Measurements from ENCODE around the gene YBEY. TPM values are rescaled to one million over a fixed set of nuclear protein-coding genes. Genes with fewer than 3 reads are reported as not detected.

Gene YBEY
- total RNA-seq, 1 experiment from 2014 or later: 38.5 TPM

- Histone ChIP-seq H3K27ac (ENCODE audit: low read length) (no peak overlapping the region), H2AFZ (ENCODE audit: low read length) (no peak overlapping the region), H3K4me2 (ENCODE audit: low read depth, low read length, poor library complexity, severe bottlenecking) (no peak overlapping the region), H3K27me3 (ENCODE audit: low read length) (no peaks in the 10 kb centered on the region), H4K20me1 (ENCODE audit: insufficient read depth, low read depth, low read length) (peaks cover 4% of the 10 kb centered on the region; the same call in 1 of the 2 replicates), H3K9me3 (ENCODE audit: low read length) (no peaks in the 10 kb centered on the region), H3K4me3 (ENCODE audit: low read length) (no peak overlapping the region), H3K9me2 (replicated peaks; ENCODE audit: insufficient read depth, low read length) (no peaks in the 10 kb centered on the region), H3K9ac (ENCODE audit: low read length) (no peak overlapping the region), H3K36me3 (ENCODE audit: insufficient read depth, low read length) (peaks cover 26% of the 10 kb centered on the region), H3K4me1 (ENCODE audit: low read length) (peaks cover 6% of the 10 kb centered on the region), H3K79me2 (ENCODE audit: low read length) (peaks cover 48% of the 10 kb centered on the region)
- DNase-seq: no peak
Observed at GRCh38 chr21:46346296-46347202, 60.4 kb downstream of the YBEY start.

- Histone ChIP-seq H2AFZ (ENCODE audit: low read length) (no peak overlapping the region), H3K9me2 (replicated peaks; ENCODE audit: insufficient read depth, low read length) (no peaks in the 10 kb centered on the region), H3K27me3 (ENCODE audit: low read length) (no peaks in the 10 kb centered on the region), H3K4me2 (ENCODE audit: low read depth, low read length, poor library complexity, severe bottlenecking) (no peak overlapping the region), H3K9ac (ENCODE audit: low read length) (no peak overlapping the region), H3K4me1 (ENCODE audit: low read length) (peaks cover under 1% of the 10 kb centered on the region; the same call in 1 of the 2 replicates), H3K4me3 (ENCODE audit: low read length) (no peak overlapping the region), H3K79me2 (ENCODE audit: low read length) (peaks cover 43% of the 10 kb centered on the region), H3K9me3 (ENCODE audit: low read length) (no peaks in the 10 kb centered on the region), H4K20me1 (ENCODE audit: insufficient read depth, low read depth, low read length) (peaks cover 4% of the 10 kb centered on the region; the same call in 1 of the 2 replicates), H3K36me3 (ENCODE audit: insufficient read depth, low read length) (peaks cover 26% of the 10 kb centered on the region), H3K27ac (ENCODE audit: low read length) (no peak overlapping the region)
- DNase-seq: no peak
Observed at GRCh38 chr21:46347203-46347550, 61.0 kb downstream of the YBEY start.

Other genes starting within 250 kb of the YBEY start
- not detected in 2 replicates for gene COL6A2, start 188.2 kb upstream of the YBEY start, total RNA-seq (2014; rRNA removed; shearing (Covaris generic); ENCODE audit: low replicate concordance)
- 0.14 TPM in 1 of 2 replicates, not detected in the other for gene FTCD, start 130.8 kb upstream of the YBEY start, total RNA-seq (2014; rRNA removed; shearing (Covaris generic); ENCODE audit: low replicate concordance)
- gene SPATC1L, start 101.9 kb upstream of the YBEY start, total RNA-seq (2014; rRNA removed; shearing (Covaris generic); ENCODE audit: low replicate concordance): 16.7 and 21.5 TPM in 2 replicates
- 40.3 and 62.0 TPM in 2 replicates for gene LSS, start 57.6 kb upstream of the YBEY start, total RNA-seq (2014; rRNA removed; shearing (Covaris generic); ENCODE audit: low replicate concordance)
- gene MCM3AP, start 731 bp upstream of the YBEY start, total RNA-seq (2014; rRNA removed; shearing (Covaris generic); ENCODE audit: low replicate concordance): 60.5 and 139 TPM in 2 replicates
- gene C21orf58, start 37.5 kb downstream of the YBEY start, total RNA-seq (2014; rRNA removed; shearing (Covaris generic); ENCODE audit: low replicate concordance): 13.9 and 31.5 TPM in 2 replicates
- gene PCNT, start 37.8 kb downstream of the YBEY start, total RNA-seq (2014; rRNA removed; shearing (Covaris generic); ENCODE audit: low replicate concordance): 31.5 and 31.7 TPM in 2 replicates
- 29.4 and 32.4 TPM in 2 replicates for gene DIP2A, start 172.5 kb downstream of the YBEY start, total RNA-seq (2014; rRNA removed; shearing (Covaris generic); ENCODE audit: low replicate concordance)